SKM-1 (cell line): ENCODE data around the gene FBXO10.
"Not testable (repeated sequence)": the region's sequence is repeated elsewhere in the genome, so short reads cannot be mapped to it uniquely, and the experiment has no call there.

ENCODE experiments used
- DNase-seq: peaks from one replicate; lab custom pipeline; 2025; ENCODE audit not compliant: unreplicated experiment; lab: John Stamatoyannopoulos, UW

Gene FBXO10

DNA sequence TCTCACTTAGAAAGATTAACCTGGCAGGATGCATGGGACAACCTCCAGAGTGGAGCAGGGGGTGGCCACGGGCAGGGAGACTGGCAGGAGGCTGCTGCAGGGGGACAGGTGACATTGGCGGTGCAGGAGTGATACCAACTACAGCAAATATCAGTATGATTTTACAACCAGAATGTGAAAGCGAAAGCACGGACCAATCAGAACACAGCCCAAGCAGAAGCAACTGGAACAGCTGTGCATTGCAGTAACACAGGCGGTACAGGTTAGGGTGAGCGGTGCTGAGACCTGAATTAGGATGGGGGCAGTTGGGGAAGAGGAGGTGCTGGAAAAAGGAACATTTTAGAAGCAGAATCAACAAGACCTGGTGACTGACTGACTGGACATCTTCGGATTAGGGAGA is 61.2 kb downstream of the FBXO10 start:
- DNase-seq, result no peak

DNA sequence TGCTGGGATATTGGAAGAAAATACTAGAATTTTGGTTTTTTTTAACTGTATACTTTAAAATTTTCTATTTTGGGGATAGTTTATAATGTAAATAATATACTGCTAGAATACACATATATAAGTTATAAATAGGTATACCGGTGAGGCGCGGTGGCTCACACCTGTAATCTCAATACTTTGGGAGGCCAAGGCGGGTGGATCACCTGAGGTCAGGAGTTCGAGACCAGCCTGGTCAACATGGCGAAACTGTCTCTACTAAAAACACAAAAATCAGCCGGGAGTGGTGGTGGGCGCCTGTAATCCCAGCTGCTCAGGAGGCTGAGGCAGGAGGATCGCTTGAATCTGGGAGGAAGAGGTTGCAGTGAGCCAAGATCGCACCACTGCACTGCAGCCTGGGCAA is 61.8 kb downstream of the FBXO10 start:
- DNase-seq, result not testable (repeated sequence)

DNA sequence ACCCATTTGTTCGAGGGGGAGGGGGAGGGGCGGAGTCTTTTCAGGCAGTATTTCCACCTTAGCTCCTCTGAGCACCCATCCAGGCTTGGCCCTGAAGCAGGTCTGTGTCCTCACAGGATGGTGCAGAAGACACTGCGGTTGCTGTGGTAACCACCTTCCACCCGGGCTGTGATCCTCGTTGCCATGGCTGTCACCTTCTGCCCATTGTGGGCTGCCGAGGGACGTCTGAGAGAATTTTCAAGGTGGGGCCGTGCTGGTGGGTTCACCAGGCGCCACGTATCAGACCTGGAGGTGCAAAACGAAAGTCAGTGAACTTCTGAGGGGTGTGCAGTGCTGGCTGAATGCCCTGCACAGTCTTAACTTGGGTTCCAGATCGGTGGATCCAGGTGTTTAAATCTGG is 63.7 kb downstream of the FBXO10 start:
- no peak for DNase-seq

DNA sequence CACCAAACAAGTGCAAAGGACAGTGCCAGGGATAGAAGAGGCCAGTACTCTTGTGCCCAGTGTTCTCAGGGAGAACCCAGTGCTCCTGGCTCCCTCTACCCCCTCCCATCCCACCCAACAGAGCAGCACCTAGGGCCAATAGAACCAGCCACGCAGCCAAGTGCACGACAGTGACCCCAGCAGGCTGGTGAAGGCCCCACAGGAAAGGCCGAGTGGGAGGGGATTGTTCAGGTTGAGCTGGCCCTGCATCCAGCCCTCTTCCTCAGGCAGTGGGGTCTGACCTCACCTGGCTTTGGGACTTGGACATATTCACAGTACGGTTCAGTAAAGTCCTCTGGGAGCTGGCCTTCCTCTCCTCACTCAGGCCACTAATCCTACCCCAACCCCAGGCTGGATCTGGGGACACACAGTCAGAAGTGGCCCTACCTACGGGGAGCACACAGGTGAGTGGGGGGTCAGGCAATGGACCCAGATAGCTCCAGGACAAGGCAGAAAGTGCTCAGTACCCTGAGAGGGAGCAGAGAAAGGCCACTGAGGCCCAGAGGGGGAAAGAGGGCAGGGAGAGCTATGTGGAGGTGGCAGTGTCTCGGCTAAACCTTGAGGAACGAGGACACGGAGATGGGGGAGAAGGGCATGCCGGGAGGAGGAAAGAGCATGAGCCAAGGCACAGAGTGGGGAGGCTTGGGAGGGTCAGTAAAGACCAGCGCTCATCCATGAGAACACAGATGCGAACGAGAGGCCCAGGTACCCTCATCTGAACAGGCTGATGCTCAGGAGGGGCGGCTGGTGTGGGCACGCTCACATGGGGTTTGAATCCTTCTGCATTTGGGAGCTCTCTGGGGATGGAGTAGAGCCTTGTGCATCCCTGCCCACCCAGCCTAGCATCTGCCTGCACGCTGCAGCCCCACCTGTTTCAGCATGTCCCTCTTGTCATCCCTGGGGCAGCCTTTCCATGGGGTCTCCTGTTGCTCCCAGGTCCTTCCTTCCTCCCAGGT is 64.9 kb downstream of the FBXO10 start:
- DNase-seq, result no peak

DNA sequence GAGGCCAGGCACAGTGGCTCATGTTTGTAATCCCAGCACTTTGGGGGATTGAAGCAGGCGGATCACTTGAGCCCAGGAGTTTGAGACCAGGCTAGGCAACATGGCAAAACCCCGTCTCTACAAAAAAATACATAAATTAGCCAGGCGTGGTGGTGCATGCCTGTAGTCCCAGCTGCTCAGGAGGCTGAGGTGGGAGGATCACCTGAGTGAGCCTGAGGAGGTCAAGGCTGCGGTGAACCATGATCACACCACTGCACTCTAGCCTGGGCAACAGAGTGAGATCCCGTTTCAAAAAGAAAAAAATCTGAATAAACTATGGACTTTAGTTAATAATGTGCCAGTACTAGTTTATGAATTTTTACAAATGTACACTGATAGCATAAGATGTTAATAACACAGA is 66.1 kb downstream of the FBXO10 start:
- DNase-seq, result not testable (repeated sequence)

DNA sequence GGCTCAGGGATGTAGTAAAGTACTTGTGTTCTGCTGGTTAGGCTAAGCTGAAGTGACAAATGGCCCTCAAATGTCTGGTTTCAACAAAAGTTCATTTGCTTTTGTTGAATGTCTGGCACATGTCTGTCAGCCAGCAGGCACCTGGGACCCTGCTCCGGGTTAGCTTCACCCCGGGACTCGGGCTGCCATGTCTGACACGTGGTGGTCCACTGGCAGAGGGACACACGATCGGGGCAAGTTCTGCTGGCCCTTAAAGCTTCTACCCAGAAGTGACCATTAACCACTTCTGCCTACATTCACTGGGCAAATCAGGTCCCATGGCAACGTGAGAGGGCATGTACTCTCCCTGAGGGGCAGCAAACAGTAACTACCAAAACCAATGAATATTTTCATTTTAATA is 66.6 kb downstream of the FBXO10 start:
- no peak for DNase-seq

DNA sequence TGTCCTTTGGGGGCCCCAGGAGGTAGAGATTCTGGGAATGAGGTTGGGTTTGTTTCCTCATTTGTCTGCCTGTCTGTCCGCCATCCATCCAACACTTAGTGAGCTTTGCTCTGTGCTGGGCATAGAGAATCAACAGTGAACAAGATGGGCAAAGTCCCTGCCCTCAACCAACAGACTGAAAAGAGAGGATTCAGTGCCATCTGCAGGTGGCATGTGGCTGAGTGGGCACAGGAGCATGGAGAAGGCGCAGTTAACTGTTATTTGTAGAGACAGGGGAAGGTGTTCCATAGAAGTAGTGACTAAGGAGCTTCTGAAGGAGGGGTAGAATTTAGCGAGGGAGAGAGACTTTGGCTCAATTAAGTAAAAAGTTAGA is 67.4 kb downstream of the FBXO10 start:
- no peak for DNase-seq

DNA sequence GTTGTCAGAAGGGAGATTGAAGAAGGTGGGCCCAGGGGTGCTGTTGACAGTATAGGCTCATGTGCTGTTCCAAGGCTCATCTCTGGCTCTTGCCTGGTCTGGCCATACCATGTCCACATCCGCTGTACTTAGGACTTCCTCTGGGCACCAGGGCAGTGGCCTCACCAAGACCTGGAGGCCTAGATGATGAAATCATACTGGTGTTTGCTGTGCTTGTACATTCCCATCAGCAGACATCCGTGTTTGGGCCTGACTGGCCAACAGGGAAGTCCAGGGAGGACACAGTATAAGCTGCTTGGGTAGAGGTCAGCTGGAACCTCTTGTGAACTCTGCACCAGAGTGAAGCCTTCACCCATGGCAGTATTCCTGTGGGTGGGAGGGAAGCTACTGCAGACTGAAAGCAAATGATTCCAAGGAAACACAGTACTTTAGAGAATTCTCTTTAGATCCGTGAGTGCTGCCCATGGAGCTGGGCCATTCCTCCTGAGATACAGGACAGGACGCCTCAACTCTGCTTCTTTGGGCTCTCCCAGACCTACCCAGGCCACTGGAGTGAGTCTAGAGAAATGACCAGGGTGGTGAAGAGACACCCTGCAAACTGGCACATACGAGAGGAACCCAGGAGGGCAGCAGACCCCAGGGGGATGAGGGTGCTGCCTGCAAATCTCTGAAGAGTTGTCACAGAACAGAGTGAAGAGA is 67.9 kb downstream of the FBXO10 start:
- DNase-seq, result no peak

DNA sequence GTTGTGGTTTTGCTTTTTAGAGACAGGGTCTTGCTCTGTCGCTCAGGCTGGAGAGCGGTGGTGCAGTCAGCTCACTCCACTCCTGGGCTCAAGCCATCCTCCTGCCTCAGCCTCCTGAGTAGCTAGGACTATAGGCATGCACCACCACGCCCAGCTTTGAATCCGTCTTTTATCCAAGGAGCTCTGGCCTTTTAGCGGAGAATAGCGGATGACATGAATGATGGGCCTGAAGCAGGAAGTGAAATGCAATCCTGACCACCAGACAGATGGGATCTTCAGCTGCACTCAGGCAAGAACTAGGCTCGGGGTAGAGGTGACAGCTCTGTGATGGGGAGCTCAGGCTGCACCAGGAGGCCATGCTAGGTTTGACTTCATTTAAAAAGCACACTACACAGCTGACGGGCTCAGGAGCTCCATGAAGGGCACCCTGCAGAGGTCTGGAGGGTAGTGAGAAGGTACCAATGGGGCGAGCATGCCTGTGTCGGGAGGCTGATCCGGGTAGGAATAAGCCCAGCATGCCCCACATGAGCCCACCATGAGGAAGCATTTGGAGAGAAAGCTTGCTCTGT is 68.5 kb downstream of the FBXO10 start:
- DNase-seq, result no peak

DNA sequence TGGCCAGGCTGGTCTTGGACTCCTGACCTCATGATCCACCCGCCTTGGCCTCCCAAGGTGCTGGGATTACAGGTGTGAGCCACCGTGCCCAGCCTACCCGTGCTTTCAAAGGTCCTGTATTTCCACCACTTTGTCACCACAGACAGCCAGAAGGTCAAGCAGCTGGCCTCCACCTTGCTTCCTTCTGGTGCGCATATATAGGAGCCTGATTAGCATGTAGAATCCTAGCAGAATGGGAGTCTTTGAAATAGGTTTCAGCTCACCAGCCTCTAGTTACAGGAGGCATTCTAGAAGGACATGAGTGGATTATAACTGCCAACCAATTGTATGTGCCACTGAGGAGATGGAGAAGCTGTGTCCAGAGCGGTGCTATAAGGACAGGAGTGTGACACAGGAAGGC is 71.6 kb downstream of the FBXO10 start:
- no peak for DNase-seq

DNA sequence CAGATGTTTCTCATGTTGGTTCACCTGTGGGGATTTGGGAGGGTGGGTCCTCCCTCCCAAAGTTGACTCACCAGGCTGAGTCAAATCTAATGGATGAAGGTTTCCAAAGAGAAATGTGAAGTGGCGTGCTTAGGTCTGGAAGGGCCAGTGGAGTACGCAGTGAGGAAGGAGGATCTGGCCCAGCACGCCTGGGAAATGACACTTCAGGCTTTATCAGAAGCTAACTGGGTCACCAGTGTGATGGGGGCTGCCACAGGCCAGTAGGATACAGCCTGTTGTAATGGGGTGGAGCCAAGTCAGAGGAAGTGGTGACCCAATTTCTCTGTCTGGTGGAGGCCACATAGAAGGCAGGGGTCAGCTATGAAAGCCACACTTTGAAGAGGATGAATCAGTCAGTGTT is 72.4 kb downstream of the FBXO10 start:
- DNase-seq, result no peak

DNA sequence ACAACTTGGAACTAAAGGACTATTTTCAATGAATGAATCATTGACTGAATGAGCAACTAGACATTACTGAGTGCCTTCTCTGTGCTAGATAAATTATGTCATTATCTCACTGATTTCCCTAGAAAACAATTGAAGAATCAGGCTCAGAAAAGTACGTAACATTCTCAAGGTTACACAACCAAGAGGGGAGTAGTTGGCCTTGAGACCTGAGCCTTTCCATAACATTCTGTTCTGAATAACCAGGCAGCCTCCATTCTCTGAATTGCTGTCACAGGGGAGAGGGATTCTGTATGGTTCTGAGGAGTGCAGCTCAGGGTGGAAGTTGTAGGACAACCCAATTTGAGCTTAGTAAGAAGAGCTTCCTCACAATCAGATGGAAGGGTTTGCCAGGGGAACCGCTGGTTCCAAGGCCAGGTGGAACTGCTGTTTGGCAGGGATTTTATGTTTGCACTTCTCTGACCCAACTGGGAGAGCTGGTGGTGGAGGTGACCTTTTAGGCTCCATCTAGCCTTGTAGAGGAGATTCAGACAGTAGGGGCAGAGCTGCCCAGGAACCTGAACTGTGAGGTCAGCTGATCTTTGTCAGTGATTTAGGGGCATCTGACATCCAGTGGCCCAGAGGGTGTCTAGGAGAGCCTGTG is 74.1 kb downstream of the FBXO10 start:
- DNase-seq, result no peak

DNA sequence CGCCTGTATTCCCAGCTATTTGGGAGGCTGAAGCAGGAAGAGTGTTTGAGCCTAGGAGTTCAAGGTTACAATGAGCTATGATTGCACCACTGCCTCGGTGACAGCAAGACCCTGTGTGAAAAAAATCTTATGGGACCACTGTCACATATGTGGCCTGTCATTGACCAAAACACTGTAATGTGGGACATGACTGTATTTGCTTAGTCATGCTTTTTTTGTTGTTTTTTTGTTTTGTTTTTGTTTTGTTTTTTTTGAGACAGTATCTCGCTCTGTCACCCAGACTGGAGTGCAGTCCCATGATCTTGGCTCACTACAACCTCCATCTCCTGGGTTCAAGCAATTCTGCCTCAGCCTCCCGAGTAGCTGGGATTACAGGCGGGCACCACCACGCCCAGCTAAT is 76.9 kb downstream of the FBXO10 start:
- no peak for DNase-seq

DNA sequence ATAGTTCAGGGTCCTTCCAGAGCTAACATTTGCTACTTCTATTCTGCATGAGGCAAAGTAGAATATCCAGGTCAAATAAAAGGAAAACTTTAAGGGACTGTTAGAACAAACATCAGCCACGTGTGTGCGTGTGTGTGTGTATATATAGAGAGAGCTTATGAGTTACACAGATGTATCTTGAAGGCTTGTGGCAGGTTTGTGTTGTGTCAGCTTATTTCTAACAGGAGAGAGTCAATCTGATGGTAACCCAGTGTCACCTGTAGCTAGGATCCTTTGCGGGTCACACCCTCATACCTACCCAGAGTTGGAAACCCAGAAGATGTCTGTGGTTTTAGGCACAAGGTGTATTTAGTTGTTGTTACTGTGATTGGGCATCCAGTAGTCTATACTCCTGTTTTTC is 77.7 kb downstream of the FBXO10 start:
- no peak for DNase-seq

DNA sequence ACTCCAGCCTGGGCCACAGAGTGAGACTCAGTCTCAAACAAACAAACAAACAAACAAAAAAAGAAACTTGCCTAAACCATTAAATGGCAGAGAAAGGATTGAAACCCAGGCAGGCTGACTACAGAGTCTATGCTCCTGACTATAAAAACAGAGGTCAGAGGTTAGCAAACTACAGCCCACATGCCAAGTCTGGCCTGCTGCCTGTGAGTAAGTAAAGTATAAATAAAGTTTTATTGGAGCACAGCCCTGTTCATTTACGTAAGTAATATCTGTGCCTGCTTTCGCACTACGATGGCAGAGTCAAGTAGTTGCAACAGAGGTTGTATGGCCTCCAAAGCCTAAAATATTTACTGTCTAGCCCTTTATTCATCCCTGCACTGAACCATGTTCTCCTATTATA is 78.9 kb downstream of the FBXO10 start:
- no peak for DNase-seq

DNA sequence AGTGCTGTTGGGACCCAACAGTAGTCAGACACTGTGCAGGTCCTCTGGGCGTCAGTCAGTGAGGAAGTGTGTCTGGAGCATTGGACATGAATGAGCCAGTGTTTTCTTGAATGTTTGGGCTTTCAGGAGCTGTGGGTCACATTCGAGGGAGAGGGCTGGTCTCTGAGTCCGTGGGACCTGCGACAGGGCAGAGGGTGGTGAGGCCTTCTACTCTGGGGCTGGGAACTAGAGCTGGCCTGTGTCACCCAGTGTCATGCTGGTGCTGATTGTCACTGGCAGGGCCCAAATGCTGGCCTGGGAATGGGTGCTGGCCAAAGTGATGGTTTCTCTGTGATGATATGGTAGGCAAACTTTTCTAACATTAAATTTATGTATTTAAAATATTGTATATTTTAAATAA is 80.2 kb downstream of the FBXO10 start:
- DNase-seq, result no peak

DNA sequence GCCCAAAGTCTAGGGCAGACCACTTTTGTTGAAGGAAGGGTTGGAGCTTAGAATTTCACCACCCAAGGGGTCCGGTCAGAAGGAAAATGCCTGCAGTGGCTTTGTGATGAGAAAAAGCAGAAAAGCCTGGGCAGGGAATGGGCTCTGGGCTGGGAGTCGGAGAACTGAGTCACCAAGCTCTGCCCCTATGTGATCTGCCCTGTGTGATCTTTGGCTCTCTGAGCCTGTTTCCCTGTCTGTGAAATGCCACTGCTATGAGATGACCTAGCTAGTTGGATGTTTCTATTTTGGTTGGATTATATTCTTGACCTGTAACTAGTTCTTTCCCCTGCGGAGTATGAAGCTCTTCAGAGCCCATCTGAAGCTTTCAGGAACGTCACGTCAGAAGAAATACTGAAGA is 80.6 kb downstream of the FBXO10 start:
- DNase-seq, result no peak

DNA sequence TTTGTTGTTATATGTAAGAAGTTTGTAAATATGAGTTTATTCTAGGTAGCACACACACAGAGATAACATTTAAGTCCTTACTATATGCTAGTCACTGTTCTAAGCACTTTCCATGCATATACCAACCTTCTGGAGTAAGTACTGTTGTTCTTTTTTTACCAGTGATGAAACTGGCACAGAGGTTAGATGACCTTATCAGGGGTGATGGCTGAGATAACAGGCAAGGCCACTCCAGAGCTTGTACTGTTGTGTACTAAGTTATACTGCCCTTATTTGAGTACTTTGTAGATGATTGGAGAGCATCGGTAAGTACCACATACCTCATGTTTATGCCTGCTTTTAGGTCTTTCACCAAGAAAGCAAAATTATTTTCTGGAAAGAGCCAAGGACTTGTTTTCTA is 84.2 kb downstream of the FBXO10 start:
- DNase-seq, result no peak

DNA sequence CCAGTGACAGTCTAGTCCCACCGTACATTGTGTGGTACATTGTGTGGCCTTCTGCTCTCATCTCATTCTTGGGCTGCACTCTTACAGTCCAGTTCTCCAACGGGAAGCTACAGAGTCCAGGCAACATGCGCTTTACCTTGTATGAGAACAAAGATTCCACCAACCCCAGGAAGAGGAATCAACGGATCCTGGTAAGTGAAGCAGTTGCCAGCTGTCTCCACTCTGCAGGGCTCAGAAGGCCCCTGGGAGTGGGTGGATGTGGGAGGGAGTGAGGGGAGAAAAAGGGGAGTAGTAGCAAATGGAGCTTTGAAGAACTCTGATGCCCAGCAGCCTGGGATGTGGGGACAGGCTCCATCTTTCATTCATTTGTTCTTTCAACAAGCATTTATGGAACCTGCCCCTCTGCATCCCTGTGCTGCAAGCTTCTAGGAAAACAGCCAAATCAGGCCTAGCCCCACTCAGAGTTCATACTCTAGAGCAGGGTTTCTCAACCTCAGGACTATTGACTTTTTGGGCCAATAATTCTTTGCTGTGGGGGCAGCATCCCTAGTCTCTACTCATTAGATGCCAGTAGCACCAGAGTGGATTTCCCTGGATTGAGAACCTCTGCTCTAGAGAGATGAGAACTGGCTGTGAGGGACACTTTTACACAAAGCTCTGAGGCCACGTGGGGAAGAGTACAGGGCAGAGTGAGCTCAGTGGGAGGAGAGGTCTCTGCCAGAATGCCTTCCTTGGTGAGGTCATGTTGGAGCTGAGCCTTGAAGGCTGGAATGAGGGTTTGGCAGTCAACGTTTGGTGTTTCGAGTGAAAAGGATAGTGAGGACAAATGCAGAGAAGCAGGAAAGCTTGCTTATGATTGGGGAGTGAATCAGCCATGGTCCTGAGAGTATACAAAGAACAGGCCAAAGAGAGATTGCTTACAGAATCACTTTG is 89.3 kb downstream of the FBXO10 start:
- no peak for DNase-seq

DNA sequence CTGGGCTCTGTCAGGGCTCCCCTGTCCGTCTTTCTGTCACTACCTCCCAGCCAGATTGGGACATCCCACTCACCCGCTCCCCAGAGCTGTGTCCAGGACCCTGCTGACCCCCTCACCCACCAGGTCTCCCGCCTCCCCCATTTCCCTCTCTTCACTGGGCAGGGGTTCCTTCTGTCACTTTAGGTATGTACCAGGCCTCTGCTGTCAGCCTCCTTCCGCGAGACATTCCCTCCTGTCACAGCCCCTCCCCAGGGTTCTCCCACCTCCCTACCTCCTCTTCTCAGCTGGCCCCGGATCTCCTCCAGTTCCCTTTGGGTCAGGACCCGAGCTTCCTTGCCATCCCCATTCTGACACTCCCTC is 89.9 kb downstream of the FBXO10 start:
- DNase-seq, result no peak
